ENCODE measurements around the gene PROCR. TPM values are rescaled to one million over a fixed set of nuclear protein-coding genes. Genes with fewer than 3 reads are reported as not detected.
A peak's percentile ranks its signal among the peaks of the same experiment; 100 is the strongest.
"Not testable (repeated sequence)": the region's sequence is repeated elsewhere in the genome, so short reads cannot be mapped to it uniquely, and the experiment has no call there.

Gene PROCR
- total and polyA plus RNA-seq, 9 donors = 9.1 to 40.2 (median 21.6) TPM

DNA sequence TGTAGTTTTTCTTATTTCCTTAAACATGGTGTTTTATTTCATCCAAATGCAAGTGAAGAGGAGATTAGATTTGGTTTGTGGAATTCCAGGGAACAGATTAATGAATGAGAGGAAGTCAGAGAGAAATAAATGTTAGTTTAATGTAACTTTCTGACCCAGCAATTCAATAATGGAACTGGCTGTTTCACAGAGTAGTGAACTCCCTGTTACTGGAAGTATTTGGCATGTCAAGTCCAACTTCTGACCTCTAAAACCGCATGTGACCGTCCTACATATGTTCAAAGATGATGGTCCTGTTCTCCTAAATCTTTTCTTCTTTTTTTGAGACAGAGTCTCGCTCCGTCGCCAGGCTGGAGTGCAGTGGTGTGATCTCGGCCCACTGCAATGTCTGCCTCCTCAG lies 18.7 kb downstream of the PROCR start:
- no peak for TF ChIP-seq POLR2A (IDR thresholded peaks at IDR 0.05)
- TF ChIP-seq, protein P1, sequence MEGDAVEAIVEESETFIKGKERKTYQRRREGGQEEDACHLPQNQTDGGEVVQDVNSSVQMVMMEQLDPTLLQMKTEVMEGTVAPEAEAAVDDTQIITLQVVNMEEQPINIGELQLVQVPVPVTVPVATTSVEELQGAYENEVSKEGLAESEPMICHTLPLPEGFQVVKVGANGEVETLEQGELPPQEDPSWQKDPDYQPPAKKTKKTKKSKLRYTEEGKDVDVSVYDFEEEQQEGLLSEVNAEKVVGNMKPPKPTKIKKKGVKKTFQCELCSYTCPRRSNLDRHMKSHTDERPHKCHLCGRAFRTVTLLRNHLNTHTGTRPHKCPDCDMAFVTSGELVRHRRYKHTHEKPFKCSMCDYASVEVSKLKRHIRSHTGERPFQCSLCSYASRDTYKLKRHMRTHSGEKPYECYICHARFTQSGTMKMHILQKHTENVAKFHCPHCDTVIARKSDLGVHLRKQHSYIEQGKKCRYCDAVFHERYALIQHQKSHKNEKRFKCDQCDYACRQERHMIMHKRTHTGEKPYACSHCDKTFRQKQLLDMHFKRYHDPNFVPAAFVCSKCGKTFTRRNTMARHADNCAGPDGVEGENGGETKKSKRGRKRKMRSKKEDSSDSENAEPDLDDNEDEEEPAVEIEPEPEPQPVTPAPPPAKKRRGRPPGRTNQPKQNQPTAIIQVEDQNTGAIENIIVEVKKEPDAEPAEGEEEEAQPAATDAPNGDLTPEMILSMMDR (IDR thresholded peaks at IDR 0.05) = no peak
- TF ChIP-seq EP300 (IDR thresholded peaks at IDR 0.05) = no peak
- Histone ChIP-seq H3K4me1 (ENCODE audit: insufficient read depth) (no peaks in the 10 kb centered on the region), H3K9me3 (no peaks in the 10 kb centered on the region), H3K36me3 (no peaks in the 10 kb centered on the region), H3K4me3 (no peak overlapping the region), H3K27ac (no peak overlapping the region), H3K27me3 (no peaks in the 10 kb centered on the region)
- DNase-seq = no peak
- 25 to 30% (median 27%) methylated on average over 6 of the region's 6 CpGs for WGBS, 3 donors
- intact Hi-C loops (cut with DNase I) = no loop called here

DNA sequence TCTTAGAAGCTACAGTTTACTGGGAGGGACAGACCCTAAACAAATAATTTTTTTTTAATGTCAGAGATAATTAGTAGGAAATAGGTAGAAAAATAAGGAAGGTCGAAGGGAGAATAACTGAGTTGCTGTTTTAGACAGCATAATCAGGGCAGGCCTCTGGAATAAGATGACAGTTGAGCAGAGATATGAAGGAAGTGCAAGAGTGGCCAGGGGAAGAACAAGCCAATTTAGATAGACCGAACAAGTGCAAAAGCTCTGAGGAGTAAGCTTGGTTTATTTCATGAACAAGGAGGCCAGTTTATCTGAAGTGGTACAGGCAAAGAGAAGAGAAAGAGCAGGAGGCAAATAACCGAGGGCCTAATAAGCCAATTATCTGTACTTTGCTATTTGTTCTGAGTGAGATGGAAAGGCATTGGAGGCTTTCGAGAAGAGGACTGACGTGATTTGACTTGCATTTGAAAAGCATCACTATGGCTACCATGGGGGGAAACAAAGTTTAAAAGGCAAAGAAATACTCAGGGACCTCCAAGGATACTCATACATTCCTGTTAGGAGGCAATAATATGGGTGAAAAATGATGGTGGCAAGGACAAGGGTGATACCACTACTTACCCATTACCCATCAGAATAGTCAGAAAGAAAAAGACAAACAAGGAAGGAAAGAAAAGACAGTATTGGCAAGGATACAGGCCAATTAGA lies 19.7 kb downstream of the PROCR start:
- TF ChIP-seq, protein P1 (IDR thresholded peaks at IDR 0.05) = no peak
- TF ChIP-seq POLR2A (IDR thresholded peaks at IDR 0.05) (no peak), EP300 (IDR thresholded peaks at IDR 0.05) (no peak)
- H3K27ac ChIP-seq = peak overlapping the region in 1 of 2 donors; percentile 9
- no peak overlapping the region for H3K4me3 ChIP-seq
- DNase-seq = no peak
- intact Hi-C loops (cut with DNase I) = no loop called here
- H3K4me1 ChIP-seq (ENCODE audit: insufficient read depth) = no peaks in the 10 kb centered on the region
- WGBS, 3 donors = 65 to 74% (median 65%) methylated on average over 5 of the region's 5 CpGs
- H3K9me3 ChIP-seq = no peaks in the 10 kb centered on the region
- H3K36me3 ChIP-seq = no peaks in the 10 kb centered on the region
- H3K27me3 ChIP-seq = no peaks in the 10 kb centered on the region

DNA sequence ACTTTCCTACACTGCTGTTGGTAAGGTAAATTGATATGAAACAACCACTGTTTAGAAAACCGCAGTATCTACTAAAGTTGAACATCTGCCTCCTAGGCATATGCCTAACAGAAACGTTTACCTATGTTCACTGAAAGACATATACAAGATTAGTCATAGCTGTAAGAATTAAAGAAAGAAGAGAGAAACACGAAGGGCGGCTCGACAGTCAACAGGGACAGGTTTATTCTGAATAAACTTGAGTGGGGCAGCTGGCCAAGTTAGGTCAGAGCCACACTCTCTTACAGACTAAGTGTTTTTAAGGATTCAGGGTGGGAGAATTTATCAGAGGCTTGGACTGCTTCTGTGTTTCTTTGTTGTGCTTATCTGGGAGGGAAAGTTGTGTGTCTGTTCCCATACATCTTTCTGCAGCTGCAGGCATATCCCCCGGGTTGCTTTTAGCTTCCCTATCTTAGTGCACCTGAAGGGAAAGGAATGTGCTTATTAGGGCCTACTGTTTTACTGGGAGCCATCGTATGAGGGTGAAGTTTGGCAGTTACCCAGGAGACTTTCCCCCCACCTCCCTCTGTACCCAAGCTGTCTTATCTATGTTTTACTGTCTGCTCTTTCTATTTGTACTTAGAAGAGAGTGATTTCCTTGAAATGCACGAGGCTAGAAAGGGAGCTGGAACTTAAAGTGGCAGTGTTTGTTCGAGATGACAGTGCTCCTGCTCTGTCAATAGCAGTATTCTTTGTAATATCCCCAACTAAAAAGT lies 20.4 kb downstream of the PROCR start:
- intact Hi-C loops (cut with DNase I) = no loop called here
- TF ChIP-seq POLR2A (IDR thresholded peaks at IDR 0.05) (no peak), EP300 (IDR thresholded peaks at IDR 0.05) (no peak)
- TF ChIP-seq, protein P1 (IDR thresholded peaks at IDR 0.05) = no peak
- no peaks in the 10 kb centered on the region for H3K36me3 ChIP-seq
- no peaks in the 10 kb centered on the region for H3K4me1 ChIP-seq (ENCODE audit: insufficient read depth)
- H3K27me3 ChIP-seq = no peaks in the 10 kb centered on the region
- H3K27ac ChIP-seq = peak overlapping the region in 1 of 2 donors; percentile 9
- H3K9me3 ChIP-seq = no peaks in the 10 kb centered on the region
- peak; percentile 41 to 62 (median 57) for DNase-seq
- no peak overlapping the region for H3K4me3 ChIP-seq
- WGBS, 3 donors = 12 to 21% (median 12%) methylated on average over 9 of the region's 9 CpGs

DNA sequence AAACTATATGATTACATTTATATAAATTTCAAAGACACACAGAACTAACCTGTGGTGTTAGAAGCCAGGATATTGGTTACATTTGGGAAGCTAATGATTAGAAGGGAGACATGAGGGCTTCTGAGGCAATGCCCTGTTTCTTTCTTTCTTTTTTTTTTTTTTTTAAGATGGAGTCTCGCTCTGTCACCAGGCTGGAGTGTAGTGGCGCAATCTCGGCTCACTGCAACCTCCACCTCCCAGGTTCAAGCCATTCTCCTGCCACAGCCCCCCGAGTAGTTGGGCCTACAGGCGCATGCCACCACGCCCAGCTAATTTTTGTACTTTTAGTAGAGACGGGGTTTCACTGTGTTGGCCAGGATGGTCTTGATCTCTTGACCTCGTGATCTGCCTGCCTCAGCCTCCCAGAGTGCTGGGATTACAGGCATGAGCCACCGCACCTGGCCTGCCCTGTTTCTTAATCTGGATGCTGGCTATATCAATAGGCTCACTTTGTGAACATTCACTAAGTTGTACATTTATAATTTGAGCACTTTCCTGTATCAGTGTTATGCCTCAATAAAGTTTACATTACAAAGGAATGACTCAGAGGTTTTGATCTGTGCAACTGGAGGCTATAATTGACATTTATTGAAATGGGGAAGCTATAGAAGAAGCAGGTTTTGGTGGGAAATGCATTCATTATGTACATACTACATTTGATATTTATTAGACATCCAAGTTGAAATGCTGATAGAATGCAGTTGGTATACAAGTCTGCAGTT lies 21.3 kb downstream of the PROCR start:
- H3K36me3 ChIP-seq; H3K4me1 ChIP-seq (ENCODE audit: insufficient read depth); intact Hi-C loops (cut with DNase I); H3K4me3 ChIP-seq; H3K27me3 ChIP-seq; H3K27ac ChIP-seq; DNase-seq; H3K9me3 ChIP-seq: not testable (repeated sequence)
- WGBS, 3 donors = 83 to 88% (median 87%) methylated on average over 9 of the region's 9 CpGs
